ENCODE measurements around the gene B4GALNT3. TPM values are rescaled to one million over a fixed set of nuclear protein-coding genes. Genes with fewer than 3 reads are reported as not detected.
A peak's percentile ranks its signal among the peaks of the same experiment; 100 is the strongest.

B4GALNT3 gene
- total RNA-seq, 1 donor from 2014 or later, result 36.6 TPM

GRCh38 chr12:563250-563781, 103.6 kb downstream of the B4GALNT3 start:
- peak; percentile 57 for DNase-seq (ENCODE audit: missing footprints)
- ATAC-seq, result no peak
- intact Hi-C loops (cut with DNase I), result loop anchor here (10.0 kb wide), 1 partner anchor 531 kb away; no protein-coding TSS in a partner anchor

GRCh38 chr12:563787-564298, 104.1 kb downstream of the B4GALNT3 start:
- no peak for ATAC-seq
- intact Hi-C loops (cut with DNase I), result loop anchor here (10.0 kb wide), 1 partner anchor 531 kb away; no protein-coding TSS in a partner anchor
- peak; percentile 40 for DNase-seq (ENCODE audit: missing footprints)

- no peak for ATAC-seq
These were observed 105.4 kb downstream of the B4GALNT3 start for GRCh38 chr12:565161-565560.

DNA sequence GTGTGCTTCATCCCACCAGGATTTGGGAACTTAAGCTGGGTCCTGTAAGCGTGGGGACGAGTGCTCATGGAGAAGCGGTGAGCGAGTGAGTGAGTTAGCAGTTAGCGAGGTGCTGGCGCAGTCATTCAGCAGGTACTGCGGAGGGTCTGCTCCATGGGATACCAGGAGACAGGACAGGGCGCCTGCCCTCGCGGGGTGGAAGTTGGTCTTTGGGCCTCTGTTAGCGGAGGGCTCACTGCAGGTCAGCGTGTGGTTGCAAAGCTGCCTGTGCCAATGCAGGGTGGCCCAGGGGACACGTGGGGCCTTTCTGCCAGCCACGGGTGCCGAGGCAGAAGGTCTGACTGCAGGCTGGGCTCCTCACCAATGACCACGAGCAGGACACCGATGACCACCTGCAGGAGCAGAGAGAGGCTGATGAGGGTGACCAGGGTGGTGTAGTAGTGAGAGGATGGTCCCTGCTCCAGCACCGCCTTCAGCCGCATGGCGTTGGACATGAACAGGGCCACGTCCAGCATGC, 105.9 kb downstream of the B4GALNT3 start:
- intact Hi-C loops (cut with DNase I), result loop anchor here (5.0 to 10.0 kb wide), 2 partner anchors 302 to 529 kb away; no protein-coding TSS in a partner anchor
- DNase-seq (ENCODE audit: missing footprints) (peak; percentile 56), ATAC-seq (no peak)

More at GRCh38 chr12:565161-565560, 105.4 kb downstream of the B4GALNT3 start:
- intact Hi-C loops (cut with DNase I), result loop anchor here (5.0 to 10.0 kb wide), 2 partner anchors 302 to 530 kb away; no protein-coding TSS in a partner anchor
- peak; percentile 4 for DNase-seq (ENCODE audit: missing footprints)

GRCh38 chr12:568486-568885, 108.7 kb downstream of the B4GALNT3 start:
- ATAC-seq (no peak), DNase-seq (ENCODE audit: missing footprints) (peak; percentile 49)
- intact Hi-C loops (cut with DNase I), result loop anchor here (5.0 to 10.0 kb wide), 2 partner anchors 299 to 526 kb away; no protein-coding TSS in a partner anchor

GRCh38 chr12:569091-569676, 109.4 kb downstream of the B4GALNT3 start:
- ATAC-seq (no peak), DNase-seq (ENCODE audit: missing footprints) (peak; percentile 46)
- intact Hi-C loops (cut with DNase I), result loop anchor here (1.0 to 10.0 kb wide), 3 partner anchors 298 to 526 kb away; partner anchors contain the start of gene RAD52

DNA sequence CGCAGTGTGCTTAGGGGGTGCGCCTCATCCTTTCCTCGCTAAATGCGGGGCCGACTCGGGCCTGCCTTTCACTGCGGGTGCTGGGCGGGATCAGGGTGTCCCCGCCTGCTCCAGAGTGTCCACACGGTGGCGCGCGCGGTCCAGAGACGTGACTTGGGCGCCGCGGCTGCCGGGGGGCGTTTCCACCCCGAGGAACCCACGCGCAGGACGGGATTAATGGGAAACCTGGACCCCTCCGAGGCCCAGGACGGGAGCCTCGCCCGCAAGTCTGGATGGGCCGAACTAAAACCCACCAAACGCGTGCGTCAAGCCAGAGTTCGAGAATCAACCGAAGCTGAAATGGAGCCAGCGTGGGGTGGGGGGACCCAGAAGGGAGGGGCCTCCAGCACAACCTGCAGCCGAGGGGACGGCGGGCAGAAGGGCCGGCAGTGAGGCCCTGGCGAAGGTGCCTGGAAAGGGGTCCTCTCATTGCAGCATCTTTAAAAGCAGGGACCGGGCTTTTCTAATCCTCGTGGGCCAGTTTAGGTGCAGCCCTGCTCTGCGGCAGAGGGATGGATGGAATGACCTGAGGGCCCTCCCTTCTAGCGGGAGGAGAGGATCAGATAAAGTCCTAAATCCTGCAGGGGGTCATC, 110.2 kb downstream of the B4GALNT3 start:
- DNase-seq (ENCODE audit: missing footprints) (peak; percentile 96), ATAC-seq (peak; percentile 75)
- intact Hi-C loops (cut with DNase I), result loop anchor here (1.0 to 10.0 kb wide), 3 partner anchors 297 to 525 kb away; partner anchors contain the start of gene RAD52

DNA sequence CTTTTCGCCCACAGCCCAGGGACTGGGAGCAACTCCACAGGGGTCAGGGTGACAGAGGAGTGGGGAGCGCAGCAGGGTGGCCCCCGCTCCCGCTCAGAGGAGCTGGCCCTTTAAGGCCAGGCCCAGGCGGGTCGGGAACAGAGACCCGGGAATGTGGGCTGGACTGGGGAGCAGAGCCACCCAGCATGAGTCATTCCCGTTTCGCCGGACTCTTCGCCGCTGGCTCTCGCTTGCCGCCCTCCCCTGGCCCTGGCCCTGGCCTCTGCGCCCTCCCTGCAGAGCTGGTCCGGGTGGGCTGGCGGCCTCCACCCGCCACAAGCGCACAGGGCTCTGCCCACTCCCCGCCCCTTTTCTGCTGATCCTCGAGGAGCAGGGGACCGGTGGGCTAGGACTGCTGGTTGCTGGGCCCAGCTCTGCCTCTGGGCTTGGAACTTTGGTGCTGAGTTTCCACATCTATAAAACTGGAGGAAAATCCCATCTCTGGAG, 110.7 kb downstream of the B4GALNT3 start:
- intact Hi-C loops (cut with DNase I), result no loop called here
- ATAC-seq (peak; percentile 81), DNase-seq (ENCODE audit: missing footprints) (peak; percentile 86)

DNA sequence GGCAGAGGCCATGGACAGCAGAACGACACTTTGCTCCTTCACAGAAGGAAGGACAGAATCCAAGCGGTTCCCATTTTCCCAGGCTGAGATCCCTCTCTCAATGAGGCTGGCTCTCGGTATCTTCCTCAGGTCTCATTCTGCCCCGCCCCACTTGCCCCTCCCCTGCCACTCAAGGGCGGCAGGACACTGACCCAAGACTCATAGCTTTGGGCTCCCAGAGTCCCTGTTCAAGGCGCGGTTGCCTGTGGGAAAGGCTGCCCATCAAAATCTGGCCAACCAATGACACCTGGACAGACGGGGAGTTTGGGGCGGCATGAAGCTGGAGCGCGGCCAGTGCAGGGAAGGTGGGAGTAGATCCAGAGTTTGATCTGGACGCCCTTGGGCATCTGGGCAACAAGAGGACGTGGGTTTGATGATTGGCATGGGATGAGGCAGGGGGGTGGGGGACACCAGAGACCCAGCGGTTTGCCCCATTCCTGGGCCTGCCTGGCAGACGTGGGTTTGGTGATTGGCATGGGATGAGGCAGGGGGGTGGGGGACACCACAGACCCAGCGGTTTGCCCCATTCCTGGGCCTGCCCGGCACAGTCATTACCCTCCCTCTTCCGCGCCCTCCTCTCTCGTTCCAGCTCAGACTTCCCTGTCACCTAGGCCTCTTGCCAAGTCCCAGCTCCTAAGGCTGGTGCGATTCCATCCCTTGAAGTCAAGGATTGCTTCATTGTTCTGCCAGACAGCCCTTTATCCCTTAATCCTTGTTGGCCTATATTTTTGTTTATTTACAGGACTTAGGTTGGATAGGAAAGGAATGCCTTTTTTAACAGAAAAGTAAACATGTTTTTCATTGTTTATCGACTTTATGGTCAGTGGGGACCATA, 111.4 kb downstream of the B4GALNT3 start:
- ATAC-seq, result peak; percentile 59
- intact Hi-C loops (cut with DNase I), result loop anchor here (1.0 kb wide), 1 partner anchor 180 kb away; no protein-coding TSS in a partner anchor
- DNase-seq (ENCODE audit: missing footprints), result peak; percentile 84

- intact Hi-C loops (cut with DNase I), result loop anchor here (1.0 kb wide), 1 partner anchor 179 kb away; no protein-coding TSS in a partner anchor
- ATAC-seq, result peak; percentile 35
These were observed 112.2 kb downstream of the B4GALNT3 start for GRCh38 chr12:571795-572531.

DNA sequence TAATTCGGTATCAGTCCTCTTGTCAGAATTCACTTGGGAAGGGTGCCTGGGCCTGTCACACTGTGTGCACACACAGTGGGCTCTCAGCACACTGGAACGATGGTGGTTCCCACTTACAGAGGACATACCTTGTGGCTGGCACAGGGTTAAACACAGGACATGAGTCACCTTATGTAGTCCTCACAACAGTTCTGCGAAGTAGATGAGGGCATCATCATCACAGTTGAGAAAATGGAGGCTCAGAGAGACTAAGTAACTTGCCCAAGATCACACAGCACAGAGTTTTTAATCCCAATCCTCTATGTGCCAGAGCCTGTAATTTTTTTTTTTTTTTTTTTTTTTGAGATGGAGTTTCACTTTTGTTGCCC, 112.8 kb downstream of the B4GALNT3 start:
- DNase-seq (ENCODE audit: missing footprints) (no peak), ATAC-seq (no peak)
- intact Hi-C loops (cut with DNase I), result no loop called here

More at GRCh38 chr12:571795-572531, 112.2 kb downstream of the B4GALNT3 start:
- DNase-seq (ENCODE audit: missing footprints), result peak; percentile 83

- intact Hi-C loops (cut with DNase I), result no loop called here
- DNase-seq (ENCODE audit: missing footprints), result no peak
- no peak for ATAC-seq
These were observed 113.5 kb downstream of the B4GALNT3 start for GRCh38 chr12:573232-573631.

DNA sequence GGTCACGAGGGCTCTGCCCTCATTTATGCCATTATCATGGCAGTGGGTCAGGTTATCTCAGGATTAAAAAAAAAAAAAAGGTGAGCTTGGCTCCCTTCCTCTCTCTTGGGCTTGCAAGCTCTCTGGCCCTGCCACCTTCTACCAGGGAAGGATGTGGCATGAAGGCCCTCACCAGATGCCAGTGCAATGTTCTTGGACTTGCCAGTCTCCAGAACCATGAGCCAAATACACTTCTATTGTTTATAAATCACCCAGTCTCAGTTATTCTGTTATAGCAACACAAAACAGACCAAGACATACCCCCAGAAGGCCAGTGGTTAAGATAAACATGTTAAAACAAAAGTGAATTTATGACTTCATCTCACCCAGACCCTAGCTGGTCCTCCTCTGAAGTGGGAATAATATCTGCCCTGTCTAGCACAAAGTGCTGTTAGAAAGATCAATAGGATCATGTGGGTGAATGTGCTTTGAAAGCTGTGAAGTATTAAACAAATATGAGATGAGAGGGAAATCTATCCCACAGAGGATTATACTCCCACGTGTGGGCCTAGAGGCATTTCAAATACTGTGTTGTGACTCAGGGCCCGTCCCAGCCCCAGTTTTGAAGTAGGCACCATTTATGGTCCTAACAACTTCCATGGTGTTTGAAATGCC, 114.9 kb downstream of the B4GALNT3 start:
- no peak for DNase-seq (ENCODE audit: missing footprints)
- ATAC-seq, result no peak
- intact Hi-C loops (cut with DNase I), result loop anchor here (5.0 kb wide), 2 partner anchors 58 to 73 kb away; no protein-coding TSS in a partner anchor

DNA sequence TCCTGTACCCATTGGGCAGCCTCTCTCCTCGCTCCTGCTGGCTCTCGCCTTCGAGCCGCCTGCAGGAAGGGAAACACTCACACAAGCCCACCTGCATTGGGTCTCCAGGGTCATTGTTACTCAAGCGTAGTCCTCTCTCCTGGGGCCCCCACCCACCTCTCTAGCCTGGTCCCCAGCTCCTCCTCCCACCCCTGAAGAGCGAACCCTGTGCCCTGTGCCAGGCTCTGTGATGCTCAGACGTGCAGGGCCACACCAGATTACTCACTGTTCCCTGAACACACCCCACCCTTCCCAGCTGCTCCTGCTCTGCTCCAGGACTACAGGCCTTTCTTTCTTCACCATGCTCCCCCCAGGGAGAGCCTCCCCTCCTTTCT, 115.4 kb downstream of the B4GALNT3 start:
- ATAC-seq (peak; percentile 2), DNase-seq (ENCODE audit: missing footprints) (no peak)
- intact Hi-C loops (cut with DNase I), result loop anchor here (5.0 kb wide), 2 partner anchors 57 to 72 kb away; no protein-coding TSS in a partner anchor

- intact Hi-C loops (cut with DNase I), result loop anchor here (1.0 to 5.0 kb wide), 4 partner anchors 56 to 237 kb away; no protein-coding TSS in a partner anchor
- peak; percentile 75 for ATAC-seq
- peak; percentile 93 for DNase-seq (ENCODE audit: missing footprints)
These were observed 116.3 kb downstream of the B4GALNT3 start for GRCh38 chr12:575948-576614.

- intact Hi-C loops (cut with DNase I), result loop anchor here (1.0 to 5.0 kb wide), 4 partner anchors 56 to 236 kb away; no protein-coding TSS in a partner anchor
- DNase-seq (ENCODE audit: missing footprints) (no peak), ATAC-seq (no peak)
These were observed 116.9 kb downstream of the B4GALNT3 start for GRCh38 chr12:576615-577110.

Data from Right ventricle myocardium inferior (tissue), 1 donor.